PC-3 (cell line): Measurements from ENCODE around the gene NRG3. TPM values are rescaled to one million over a fixed set of nuclear protein-coding genes. Genes with fewer than 3 reads are reported as not detected.

ENCODE experiments used
- ATAC-seq: fragments of 200-7000 bp; cut with Tn5 transposase; 2 replicates; pipeline ENCODE4 v1.9.1; 2020; ENCODE audit warnings: mild to moderate bottlenecking, moderate library complexity
- BruUV-seq: library from RNA; stranded (reverse); fragments of 400-500 nt; replicated peaks from 2 replicates; lab custom pipeline; 2021; lab: Mats Ljungman, UMichigan
- CTCF ChIA-PET: fragments of 300-600 bp; sonication (Branson Sonifier 250); formaldehyde crosslinking; loops from one replicate; lab custom pipeline; 2022; ENCODE audit warnings: antibody characterized with exemption; lab: Charles Lee
- POLR2A ChIA-PET: fragments of 300-600 bp; sonication (Branson Sonifier 250); formaldehyde crosslinking; loops from one replicate; lab custom pipeline; 2022; ENCODE audit warnings: antibody characterized with exemption; ENCODE audit not compliant: unreplicated experiment; lab: Charles Lee
- DNase-seq: peaks from one replicate; pipeline ENCODE4 v3.0.0-alpha.2; 2015
- H2AFZ ChIP-seq: fragments of 300-600 bp; sonication (generic); 2 replicates; pipeline ENCODE4 v1.6.0; 2016; ENCODE audit warnings: antibody characterized with exemption, low read length
- H3F3A ChIP-seq: fragments of 300-600 bp; sonication (generic); one replicate; pipeline ENCODE4 v1.6.0; 2017; ENCODE audit warnings: antibody characterized with exemption, low read length, control low read depth, mild to moderate bottlenecking; ENCODE audit not compliant: unreplicated experiment
- H3K27ac ChIP-seq: fragments of 300-600 bp; sonication (generic); 2 replicates; pipeline ENCODE4 v1.5.1; 2016; ENCODE audit warnings: mild to moderate bottlenecking, low read length
- H3K27me3 ChIP-seq: fragments of 300-600 bp; sonication (generic); 2 replicates; pipeline ENCODE4 v1.6.1; 2016; ENCODE audit warnings: low read length, mixed read lengths
- H3K36me3 ChIP-seq: fragments of 300-600 bp; sonication (generic); 2 replicates; pipeline ENCODE4 v1.6.1; 2016; ENCODE audit warnings: low read depth, mixed run types, low read length, mixed read lengths
- H3K4me1 ChIP-seq: fragments of 300-600 bp; sonication (generic); 2 replicates; pipeline ENCODE4 v1.5.1; 2016; ENCODE audit warnings: low read length; ENCODE audit not compliant: insufficient read depth
- H3K4me2 ChIP-seq: fragments of 300-600 bp; sonication (generic); 2 replicates; pipeline ENCODE4 v1.6.0; 2016; ENCODE audit warnings: low read length
- H3K4me3 ChIP-seq: fragments of 300-600 bp; sonication (generic); 2 replicates; pipeline ENCODE4 v1.5.1; 2016; ENCODE audit warnings: mild to moderate bottlenecking, low read length, mixed read lengths
- H3K79me2 ChIP-seq: fragments of 300-600 bp; sonication (generic); 2 replicates; pipeline ENCODE4 v1.6.1; 2017; ENCODE audit warnings: low read length, mixed read lengths
- H3K9ac ChIP-seq: fragments of 300-600 bp; sonication (generic); 2 replicates; pipeline ENCODE4 v1.6.0; 2016; ENCODE audit warnings: mild to moderate bottlenecking, low read length
- H3K9me2 ChIP-seq: fragments of 300-600 bp; sonication (generic); replicated peaks from 2 replicates; pipeline ENCODE4 v1.6.1; 2016; ENCODE audit warnings: mixed run types, low read length, mixed read lengths
- H3K9me3 ChIP-seq: fragments of 300-600 bp; sonication (generic); 2 replicates; pipeline ENCODE4 v1.6.1; 2016; ENCODE audit warnings: low read length, mixed read lengths
- H4K20me1 ChIP-seq: fragments of 300-600 bp; sonication (generic); 2 replicates; pipeline ENCODE4 v1.6.1; 2016; ENCODE audit warnings: low read length, mixed read lengths
- CTCF ChIP-seq: fragments of 300-600 bp; sonication (generic); conservative IDR thresholded peaks from 2 replicates; pipeline ENCODE4 v1.5.1; 2017; ENCODE audit warnings: antibody characterized with exemption, low read depth, mild to moderate bottlenecking, low read length
- EZH2 ChIP-seq: fragments of 300-600 bp; sonication (generic); IDR thresholded peaks from one replicate; pipeline ENCODE4 v1.6.1; 2017; ENCODE audit warnings: antibody characterized with exemption, mild to moderate bottlenecking, low read length; ENCODE audit not compliant: unreplicated experiment
- EZH2phosphoT487 ChIP-seq: fragments of 300-600 bp; sonication (generic); IDR thresholded peaks from 2 replicates; pipeline ENCODE4 v1.6.1; 2018; ENCODE audit warnings: mild to moderate bottlenecking, antibody characterized with exemption, low read length, borderline replicate concordance
- intact Hi-C: fragments of 100-400 bp; cut with micrococcal nuclease; formaldehyde crosslinking; loops from 2 replicates; pipeline ENCODE4 v1.9.0; 2023
- total RNA-seq: library from RNA; depleted of rRNA; stranded (reverse); fragments of >200 nt; gene quantifications from 2 replicates; pipeline ENCODE4 v1.2.3, GENCODE V29; 2014

NRG3 gene
- total RNA-seq, 1 experiment from 2014 or later, result not detected

GRCh38 chr10:82759050-82759449 is 884.1 kb downstream of the NRG3 start:
- ATAC-seq (no peak), DNase-seq (no peak)
- H3K27me3 ChIP-seq, result no peaks in the 10 kb centered on the region
- H3K27ac ChIP-seq, result no peak overlapping the region
- CTCF ChIA-PET, result no interaction called here
- H4K20me1 ChIP-seq, result no peaks in the 10 kb centered on the region
- POLR2A ChIA-PET, result no interaction called here
- H3F3A ChIP-seq, result no peaks in the 10 kb centered on the region
- no peak overlapping the region for H2AFZ ChIP-seq
- no peak overlapping the region for H3K9ac ChIP-seq
- no peak for TF ChIP-seq EZH2phosphoT487
- no peak for TF ChIP-seq EZH2
- no peak for TF ChIP-seq CTCF
- no peak overlapping the region for H3K4me2 ChIP-seq
- no TSS peak for BruUV-seq
- intact Hi-C loops, result no loop called here
- H3K79me2 ChIP-seq, result no peaks in the 10 kb centered on the region
- H3K9me3 ChIP-seq, result no peaks in the 10 kb centered on the region
- H3K4me1 ChIP-seq, result no peaks in the 10 kb centered on the region
- no peaks in the 10 kb centered on the region for H3K9me2 ChIP-seq
- H3K36me3 ChIP-seq, result no peaks in the 10 kb centered on the region
- H3K4me3 ChIP-seq, result no peak overlapping the region

GRCh38 chr10:82762641-82763040 is 887.6 kb downstream of the NRG3 start:
- Histone ChIP-seq H3K27ac (no peak overlapping the region), H3K4me1 (no peaks in the 10 kb centered on the region), H3K9me2 (no peaks in the 10 kb centered on the region), H3F3A (no peaks in the 10 kb centered on the region), H3K4me3 (no peak overlapping the region), H3K4me2 (no peak overlapping the region), H3K27me3 (no peaks in the 10 kb centered on the region), H3K36me3 (no peaks in the 10 kb centered on the region), H4K20me1 (no peaks in the 10 kb centered on the region), H2AFZ (no peak overlapping the region), H3K9me3 (no peaks in the 10 kb centered on the region), H3K9ac (no peak overlapping the region), H3K79me2 (no peaks in the 10 kb centered on the region)
- intact Hi-C loops, result no loop called here
- ATAC-seq (no peak), DNase-seq (no peak)
- BruUV-seq, result no TSS peak
- ChIA-PET CTCF (no interaction called here), POLR2A (no interaction called here)
- TF ChIP-seq EZH2 (no peak), CTCF (no peak), EZH2phosphoT487 (no peak)

GRCh38 chr10:82768040-82768439 is 893.0 kb downstream of the NRG3 start:
- no peaks in the 10 kb centered on the region for H3K27me3 ChIP-seq
- TF ChIP-seq CTCF (no peak), EZH2 (no peak), EZH2phosphoT487 (no peak)
- H2AFZ ChIP-seq, result no peak overlapping the region
- no peaks in the 10 kb centered on the region for H3K4me1 ChIP-seq
- H3K9me2 ChIP-seq, result no peaks in the 10 kb centered on the region
- DNase-seq, result no peak
- H3K9me3 ChIP-seq, result no peaks in the 10 kb centered on the region
- BruUV-seq, result no TSS peak
- H3K4me3 ChIP-seq, result no peak overlapping the region
- no peak for ATAC-seq
- H3K79me2 ChIP-seq, result no peaks in the 10 kb centered on the region
- CTCF ChIA-PET, result no interaction called here
- intact Hi-C loops, result no loop called here
- no peaks in the 10 kb centered on the region for H3F3A ChIP-seq
- no peak overlapping the region for H3K27ac ChIP-seq
- H3K36me3 ChIP-seq, result no peaks in the 10 kb centered on the region
- no peaks in the 10 kb centered on the region for H4K20me1 ChIP-seq
- POLR2A ChIA-PET, result no interaction called here
- no peak overlapping the region for H3K4me2 ChIP-seq
- H3K9ac ChIP-seq, result no peak overlapping the region
